Fibroblast of skin of right biceps (primary cell): Measurements from ENCODE around the gene GOLGA5.

Experiments
- DNase-seq: peaks from one replicate; pipeline ENCODE4 v3.0.0-alpha.2; 2013

GOLGA5 gene

DNA sequence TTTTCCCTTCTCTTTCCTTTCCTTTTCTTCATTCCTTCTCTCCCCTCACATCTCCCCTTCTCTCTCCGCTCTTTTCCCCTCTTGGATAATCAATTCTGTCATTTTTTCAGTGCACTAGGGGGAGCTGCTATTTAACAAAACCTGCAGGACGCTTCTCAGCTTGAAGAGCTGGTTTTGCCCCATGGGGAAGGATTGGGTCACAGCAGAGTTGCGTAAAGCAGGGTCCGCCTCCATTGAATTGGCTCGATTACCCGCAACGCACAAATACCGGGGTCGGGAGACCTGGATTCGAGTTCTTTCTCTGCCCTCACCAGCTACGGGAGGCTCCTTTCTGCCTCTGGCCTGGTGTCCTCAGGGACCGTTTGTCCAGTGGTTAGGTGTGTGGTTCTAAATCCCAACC is 86.7 kb downstream of the GOLGA5 start:
- peak; percentile 5 for DNase-seq

DNA sequence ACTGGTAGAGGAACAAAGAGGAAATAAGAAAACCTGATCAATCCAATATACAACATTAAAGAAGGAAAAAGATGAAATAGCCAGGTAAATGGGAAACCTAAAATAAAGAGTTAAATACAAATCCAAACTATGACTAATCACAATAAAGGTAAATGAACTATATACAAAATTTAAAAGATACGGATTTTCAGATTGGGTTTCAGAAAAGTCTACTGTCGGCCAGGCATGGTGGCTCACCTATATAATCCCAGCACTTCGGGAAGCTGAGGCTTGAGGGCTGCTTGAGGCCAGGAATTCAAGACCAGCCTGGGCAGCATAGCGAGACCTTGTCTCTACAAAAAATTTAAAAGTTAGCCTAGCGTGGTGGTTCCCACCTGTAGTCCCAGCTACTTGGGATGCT is 89.0 kb downstream of the GOLGA5 start:
- DNase-seq = no peak

DNA sequence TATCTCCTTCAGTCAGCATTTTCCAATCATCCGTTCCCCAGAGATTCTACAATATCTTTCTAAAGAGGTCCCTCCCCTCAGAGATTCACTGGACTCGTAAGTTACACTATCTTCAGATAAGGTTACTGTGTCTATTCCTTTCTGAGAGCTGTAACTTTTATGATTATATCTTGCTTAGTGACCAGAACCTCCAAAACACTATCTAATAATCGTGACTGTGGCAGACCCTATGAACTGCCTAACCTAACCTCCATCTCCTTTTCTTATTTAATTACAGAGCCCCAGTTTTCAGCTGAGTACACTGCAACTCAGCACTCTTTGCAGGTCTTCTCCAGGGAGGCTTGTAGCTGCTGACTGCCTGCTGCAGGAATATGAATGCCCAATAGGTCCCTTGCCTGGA is 90.3 kb downstream of the GOLGA5 start:
- DNase-seq = no peak

DNA sequence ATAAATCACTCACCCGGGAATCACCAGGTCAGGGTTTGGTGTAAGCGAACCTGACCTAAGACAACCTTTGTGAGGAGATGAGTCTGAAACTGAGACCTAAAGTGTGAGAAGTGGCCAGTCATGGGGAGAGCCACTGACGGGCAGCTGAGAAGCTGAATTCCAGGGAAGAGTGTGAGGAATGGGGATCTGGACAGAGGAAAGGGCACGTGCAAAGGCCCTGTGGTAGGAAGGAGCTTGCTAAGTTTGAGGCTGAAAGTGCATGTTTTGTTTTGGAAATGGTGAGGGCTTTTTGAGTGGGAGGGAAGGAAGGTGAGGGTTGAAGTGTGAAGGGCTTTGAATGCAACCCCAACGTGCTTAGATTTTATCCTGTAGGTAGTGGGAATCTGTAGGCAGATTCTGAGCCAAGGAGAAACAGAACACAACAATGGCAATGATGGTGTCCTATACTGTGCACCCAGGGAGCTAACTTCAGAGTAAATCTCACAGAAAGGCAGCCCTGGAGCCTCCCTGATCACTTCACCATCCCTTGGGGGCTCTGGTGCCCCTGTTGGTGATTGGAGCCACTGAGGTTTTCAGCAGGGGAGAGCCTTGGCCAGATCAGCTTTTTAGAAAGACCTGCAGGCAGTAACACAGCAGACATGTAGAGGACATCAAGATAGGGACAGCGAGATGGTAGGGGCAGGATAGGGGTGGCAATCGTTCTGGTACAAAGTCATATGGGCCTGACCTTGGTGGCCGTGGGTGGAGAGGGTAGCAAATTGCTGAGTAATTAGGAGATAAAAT is 91.4 kb downstream of the GOLGA5 start:
- DNase-seq = no peak

DNA sequence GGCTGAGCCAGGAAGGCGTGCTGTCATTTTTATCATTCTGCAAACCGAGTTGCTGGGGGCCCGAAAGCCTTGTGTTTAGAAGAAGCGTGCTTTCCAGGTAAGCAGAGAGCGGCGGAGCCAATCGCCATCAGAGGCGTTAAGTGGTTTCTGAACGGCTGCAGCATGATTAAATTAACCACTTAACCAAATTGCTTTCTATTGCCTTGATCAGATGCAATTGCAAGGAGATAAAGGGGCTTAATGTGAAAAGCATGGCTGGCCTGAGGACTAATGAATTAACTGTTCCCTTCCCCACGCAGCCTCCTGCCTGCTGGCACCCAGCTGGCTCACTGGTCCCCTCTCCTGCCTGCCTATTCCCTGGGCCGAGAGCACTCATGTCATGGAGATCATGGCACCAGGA is 92.2 kb downstream of the GOLGA5 start:
- DNase-seq = no peak

DNA sequence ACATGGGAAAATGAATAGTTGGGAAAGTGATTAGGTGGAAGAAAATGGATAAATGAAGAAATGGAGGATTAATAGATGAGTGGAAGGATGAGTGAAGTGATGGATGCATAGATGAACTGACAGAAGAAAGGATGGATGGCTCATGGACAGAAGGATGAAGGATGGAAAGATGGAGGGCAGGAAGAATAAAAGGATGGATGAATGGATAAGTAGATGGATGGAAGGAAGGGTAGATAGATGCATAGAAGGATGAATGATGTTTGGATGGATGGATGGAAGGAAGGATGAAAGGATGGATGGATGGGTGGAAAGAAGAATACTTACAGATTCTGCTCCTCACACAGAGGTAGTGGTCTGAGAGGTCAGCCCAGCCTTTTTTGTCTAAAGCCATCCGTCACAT is 93.1 kb downstream of the GOLGA5 start:
- DNase-seq = no peak

DNA sequence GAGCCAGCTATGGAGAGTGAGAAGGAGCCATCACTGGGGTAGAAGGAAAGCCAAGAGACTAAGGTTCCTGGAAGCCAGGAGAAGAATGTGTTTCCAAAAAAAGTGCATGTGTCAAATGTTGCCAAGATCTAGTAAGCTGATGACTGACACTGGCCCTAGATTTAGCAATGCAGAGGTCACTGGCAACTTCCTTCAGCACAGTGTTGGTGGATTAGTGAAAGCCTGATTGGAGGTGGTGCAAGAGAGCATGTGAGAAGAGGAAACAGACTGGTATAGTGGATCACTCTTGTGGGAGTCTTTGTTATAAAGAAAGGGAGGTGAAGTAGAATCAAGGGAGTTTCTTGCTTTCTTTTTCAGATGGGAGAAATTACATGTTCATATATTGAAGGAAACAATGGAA is 94.8 kb downstream of the GOLGA5 start:
- no peak for DNase-seq
